ENCODE results near the gene PBX4.

The PBX4 gene

DNA sequence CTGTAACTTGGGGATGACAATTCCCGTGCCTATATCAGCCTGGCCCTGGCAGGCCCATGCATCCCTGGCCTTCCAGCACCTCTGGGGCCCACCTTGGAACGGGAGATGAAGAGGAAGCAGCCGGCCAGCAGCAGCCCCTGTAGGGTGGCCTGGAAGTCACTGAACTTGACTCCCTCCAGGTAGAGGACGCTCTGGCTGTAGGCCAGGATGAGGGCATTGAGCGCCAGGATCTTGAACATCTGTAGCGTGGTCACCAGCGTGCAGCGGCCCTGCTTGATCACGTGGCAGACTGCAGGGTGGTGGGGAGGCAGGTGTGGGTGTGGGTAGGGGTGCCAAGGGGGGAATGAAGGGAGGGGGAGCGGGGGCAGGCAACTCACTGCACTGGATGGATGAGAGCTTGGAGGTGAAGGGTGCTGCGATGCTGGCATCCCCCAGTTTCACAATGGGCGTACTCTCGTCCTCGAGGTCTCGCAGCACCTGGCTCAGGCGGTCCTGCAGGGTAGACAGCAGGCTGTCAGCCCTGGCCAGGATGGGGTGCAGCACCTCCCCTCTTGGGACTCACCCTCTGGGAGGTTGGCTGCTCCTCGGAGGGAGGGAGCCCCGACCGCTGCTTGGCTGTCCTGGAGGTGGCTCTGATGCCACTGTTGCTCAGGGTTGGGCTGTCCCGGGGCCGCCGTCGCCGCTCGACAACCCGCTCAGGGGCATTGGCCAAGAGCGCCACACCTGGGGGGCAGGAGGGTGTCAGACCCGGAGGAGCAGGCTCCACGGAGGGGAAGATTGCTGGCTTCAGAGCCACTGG is 28.7 kb upstream of the PBX4 start:
- TF ChIP-seq, protein P1, sequence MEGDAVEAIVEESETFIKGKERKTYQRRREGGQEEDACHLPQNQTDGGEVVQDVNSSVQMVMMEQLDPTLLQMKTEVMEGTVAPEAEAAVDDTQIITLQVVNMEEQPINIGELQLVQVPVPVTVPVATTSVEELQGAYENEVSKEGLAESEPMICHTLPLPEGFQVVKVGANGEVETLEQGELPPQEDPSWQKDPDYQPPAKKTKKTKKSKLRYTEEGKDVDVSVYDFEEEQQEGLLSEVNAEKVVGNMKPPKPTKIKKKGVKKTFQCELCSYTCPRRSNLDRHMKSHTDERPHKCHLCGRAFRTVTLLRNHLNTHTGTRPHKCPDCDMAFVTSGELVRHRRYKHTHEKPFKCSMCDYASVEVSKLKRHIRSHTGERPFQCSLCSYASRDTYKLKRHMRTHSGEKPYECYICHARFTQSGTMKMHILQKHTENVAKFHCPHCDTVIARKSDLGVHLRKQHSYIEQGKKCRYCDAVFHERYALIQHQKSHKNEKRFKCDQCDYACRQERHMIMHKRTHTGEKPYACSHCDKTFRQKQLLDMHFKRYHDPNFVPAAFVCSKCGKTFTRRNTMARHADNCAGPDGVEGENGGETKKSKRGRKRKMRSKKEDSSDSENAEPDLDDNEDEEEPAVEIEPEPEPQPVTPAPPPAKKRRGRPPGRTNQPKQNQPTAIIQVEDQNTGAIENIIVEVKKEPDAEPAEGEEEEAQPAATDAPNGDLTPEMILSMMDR (IDR thresholded peaks at IDR 0.05; ENCODE audit: low read depth, low read length, missing control alignments), result no peak
- H3K4me3 ChIP-seq (ENCODE audit: low read depth, low read length), result no peak overlapping the region
- DNase-seq (ENCODE audit: low read depth), result no peak

DNA sequence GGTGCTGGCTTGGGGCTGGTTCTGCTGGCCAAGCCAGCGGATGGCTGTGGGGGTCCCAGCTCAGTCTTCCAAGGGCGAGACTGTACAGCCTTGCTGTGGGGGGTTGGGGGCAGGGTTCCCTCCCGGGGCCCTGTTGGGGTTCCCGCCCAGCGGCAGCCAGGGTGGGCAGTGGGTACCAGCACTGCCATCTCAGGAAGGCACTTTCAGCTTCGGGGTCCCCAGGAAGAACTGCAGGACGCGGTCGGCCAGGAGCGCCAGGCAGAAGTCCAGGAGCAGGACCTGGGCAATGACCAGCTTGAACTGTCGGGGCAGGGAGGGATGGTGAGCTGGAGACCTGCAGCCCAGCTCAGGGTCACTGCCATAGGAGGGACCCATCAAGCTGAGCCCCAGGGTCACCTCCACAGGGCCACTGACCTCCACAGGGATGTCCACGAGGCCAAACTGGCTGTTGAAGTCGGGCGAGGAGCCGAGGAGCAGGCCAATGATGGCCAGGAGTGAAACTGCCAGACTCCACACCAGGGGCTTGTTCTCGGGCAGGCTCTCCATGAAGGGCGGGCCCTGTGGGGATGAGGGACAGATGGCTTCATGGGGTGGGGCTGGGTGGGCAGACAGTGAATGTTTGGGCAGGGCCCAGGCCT is 26.9 kb upstream of the PBX4 start:
- no peak overlapping the region for H3K4me3 ChIP-seq (ENCODE audit: low read depth, low read length)
- TF ChIP-seq, protein P1 (IDR thresholded peaks at IDR 0.05; ENCODE audit: low read depth, low read length, missing control alignments), result no peak
- no peak for DNase-seq (ENCODE audit: low read depth)

DNA sequence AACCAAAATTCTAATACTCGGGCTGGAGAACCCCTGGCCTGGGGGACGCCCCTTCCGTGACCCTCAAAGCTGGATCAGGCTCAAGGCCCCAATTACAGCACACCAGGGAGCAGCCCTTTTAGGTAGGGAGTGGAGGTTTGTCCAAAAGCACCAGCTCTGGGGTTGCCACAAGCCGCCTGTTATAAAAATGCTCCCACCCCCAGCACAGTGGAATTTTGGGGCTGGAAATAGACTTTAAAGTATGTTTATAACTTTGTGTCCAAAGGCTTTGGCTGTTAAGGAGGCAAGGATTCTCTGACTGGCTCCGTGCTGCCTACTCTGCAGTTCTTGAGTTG is 25.5 kb upstream of the PBX4 start:
- H3K4me3 ChIP-seq (ENCODE audit: low read depth, low read length), result peak overlapping the region; percentile 97
- DNase-seq (ENCODE audit: low read depth), result no peak
- TF ChIP-seq, protein P1 (IDR thresholded peaks at IDR 0.05; ENCODE audit: low read depth, low read length, missing control alignments), result no peak

DNA sequence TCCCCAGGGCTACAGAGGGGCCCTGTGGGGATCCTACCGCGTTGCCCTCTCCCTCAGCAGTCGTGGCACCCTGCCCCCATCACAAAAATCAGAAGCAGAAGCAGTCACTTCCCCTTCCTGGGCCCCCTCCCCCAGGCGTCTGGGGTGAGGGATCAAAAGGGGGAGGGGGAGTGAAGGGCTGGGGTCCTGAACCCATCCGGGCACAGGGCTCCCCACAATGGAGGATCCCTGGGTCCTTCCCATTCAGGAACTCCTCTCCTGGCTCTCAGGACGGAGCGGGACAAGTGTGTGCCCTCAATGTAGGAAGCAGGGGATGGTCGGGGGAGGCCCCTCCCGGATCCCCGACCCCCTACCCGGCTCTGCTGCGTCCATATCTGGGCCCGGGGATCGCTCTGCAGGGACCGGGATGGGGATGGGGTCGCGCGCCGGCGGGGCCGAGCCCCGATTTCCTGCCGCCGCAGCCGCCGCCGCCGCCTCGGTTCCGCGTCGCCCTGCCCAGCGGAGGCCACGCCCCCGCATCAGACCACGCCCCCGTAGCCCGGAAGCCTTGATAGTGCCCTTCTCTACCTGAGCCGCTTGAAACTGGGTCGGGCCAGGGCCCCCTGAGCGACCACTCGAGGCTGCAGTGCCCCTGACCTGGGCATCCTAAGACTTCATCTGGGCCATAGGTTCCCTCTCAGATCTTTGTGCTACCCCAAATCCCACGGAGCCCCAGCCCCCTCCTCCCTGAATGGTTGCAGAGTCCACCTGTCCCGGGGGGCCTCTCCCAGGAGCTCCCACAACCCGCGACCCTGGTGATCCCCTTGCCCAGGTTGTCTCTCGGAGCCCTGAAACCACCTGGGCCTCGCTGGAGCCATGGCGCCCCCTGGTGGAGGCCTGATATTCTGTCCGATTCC is 24.9 kb upstream of the PBX4 start, which contains the start of gene GMIP:
TSS of gene GMIP (minus strand) at position 500 of the 896 bp plus-strand sequence. CDS start at position 372, 128 bp downstream.
- no peak for DNase-seq (ENCODE audit: low read depth)
- peak within 1 kb of the TSS; percentile 97 for H3K4me3 ChIP-seq (ENCODE audit: low read depth, low read length)
- TF ChIP-seq, protein P1 (IDR thresholded peaks at IDR 0.05; ENCODE audit: low read depth, low read length, missing control alignments), result peak; percentile 81

DNA sequence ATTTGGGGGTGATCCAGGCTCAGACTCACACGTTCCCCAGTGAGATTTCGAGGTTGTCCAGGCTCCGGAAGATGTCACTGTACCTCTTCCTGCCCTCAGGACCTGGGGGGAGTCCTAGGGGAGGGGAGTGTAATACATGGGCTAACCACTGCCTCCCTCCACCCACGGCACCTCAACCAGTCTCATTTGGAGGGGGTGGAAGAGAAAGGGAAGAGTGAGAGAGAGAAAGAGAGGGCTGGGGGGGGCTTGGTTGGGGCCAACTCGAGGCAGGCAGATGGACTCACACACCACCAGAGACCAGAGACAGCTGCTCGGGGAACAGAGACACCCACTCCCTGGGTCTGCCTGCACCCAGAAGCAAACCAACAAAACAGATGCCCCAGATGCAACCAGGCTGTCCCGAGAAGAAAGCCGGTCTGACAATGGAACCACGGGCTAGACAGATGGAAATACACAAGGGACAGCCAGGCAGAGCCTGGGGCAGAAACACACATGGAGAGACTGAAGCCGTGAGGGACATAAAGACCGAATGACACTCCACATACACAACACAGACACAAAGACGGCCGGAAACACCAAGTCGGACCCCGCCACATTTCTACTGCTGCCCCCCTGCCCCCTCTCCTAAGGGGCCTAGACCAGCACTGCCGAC is 24.1 kb upstream of the PBX4 start:
- DNase-seq (ENCODE audit: low read depth), result no peak
- H3K4me3 ChIP-seq (ENCODE audit: low read depth, low read length), result peak overlapping the region; percentile 97
- TF ChIP-seq, protein P1 (IDR thresholded peaks at IDR 0.05; ENCODE audit: low read depth, low read length, missing control alignments), result no peak

DNA sequence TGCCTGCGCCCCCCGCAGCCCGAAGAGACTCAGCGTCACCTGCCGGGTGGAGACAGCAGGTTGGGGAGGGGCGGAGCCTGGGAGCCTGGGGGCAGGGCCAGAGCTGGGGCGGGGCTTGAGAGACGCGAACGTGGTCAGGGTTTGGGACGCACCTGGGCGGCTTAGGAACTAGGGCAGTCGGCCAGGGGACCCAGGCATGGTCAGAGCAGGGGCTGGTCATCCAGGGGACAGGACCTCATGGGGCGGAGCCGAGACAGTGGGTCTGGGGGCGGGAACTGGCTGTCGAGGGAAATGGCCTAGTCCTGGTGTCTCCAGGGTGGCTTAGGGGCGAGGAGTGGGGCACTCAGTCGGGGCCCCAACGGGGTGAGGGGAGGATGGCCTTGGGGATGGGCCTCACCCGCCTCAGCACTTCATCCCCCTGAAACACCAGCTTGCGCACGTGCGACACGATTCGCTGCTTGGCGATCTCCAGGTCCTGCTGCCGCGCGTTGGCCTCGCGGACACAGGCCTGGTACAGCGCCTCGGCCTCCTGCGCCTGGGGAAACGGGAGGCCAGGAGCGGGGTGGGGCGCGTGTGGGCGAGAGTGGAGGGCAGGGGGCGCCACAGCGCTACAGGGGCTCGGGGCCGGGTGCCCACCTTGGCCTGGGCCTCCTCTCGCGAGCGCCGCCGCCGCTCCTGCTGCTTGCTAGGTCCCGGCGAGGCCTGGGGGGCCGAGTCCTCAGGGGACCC is 19.2 kb upstream of the PBX4 start:
- no peak overlapping the region for H3K4me3 ChIP-seq (ENCODE audit: low read depth, low read length)
- TF ChIP-seq, protein P1 (IDR thresholded peaks at IDR 0.05; ENCODE audit: low read depth, low read length, missing control alignments), result no peak
- no peak for DNase-seq (ENCODE audit: low read depth)

Data from GM12864 (cell line).